Panc1 (cell line): ENCODE measurements around the gene TTC28. TPM values are rescaled to one million over a fixed set of nuclear protein-coding genes. Genes with fewer than 3 reads are reported as not detected.

Experiments used
- ATAC-seq: fragments of 200-7000 bp; cut with Tn5 transposase; 2 replicates; pipeline ENCODE4 v1.9.1; 2020; ENCODE audit warnings: mild to moderate bottlenecking, moderate library complexity
- BruUV-seq: library from RNA; stranded (reverse); fragments of 400-500 nt; replicated peaks from 2 replicates; lab custom pipeline; 2021; lab: Mats Ljungman, UMichigan
- CTCF ChIA-PET: fragments of 300-600 bp; sonication (Branson Sonifier 250); formaldehyde crosslinking; loops from one replicate; lab custom pipeline; 2022; ENCODE audit warnings: antibody characterized with exemption; lab: Charles Lee
- POLR2A ChIA-PET: fragments of 300-600 bp; sonication (Branson Sonifier 250); formaldehyde crosslinking; loops from one replicate; lab custom pipeline; 2022; ENCODE audit warnings: antibody characterized with exemption; lab: Charles Lee
- DNase-seq: peaks from one replicate; pipeline ENCODE4 v3.0.0-alpha.2; 2010; ENCODE audit warnings: low read depth, low spot score
- H3K27ac ChIP-seq: 2 replicates; pipeline ENCODE4 v1.5.1; 2011; ENCODE audit warnings: mild to moderate bottlenecking, low read length, inconsistent platforms
- H3K27me3 ChIP-seq: fragments of 200-500 bp; sonication (Bioruptor generic); 2 replicates; pipeline ENCODE4 v1.6.0; 2014; ENCODE audit warnings: low read length, inconsistent platforms; ENCODE audit not compliant: control insufficient read depth, insufficient read depth
- H3K36me3 ChIP-seq: fragments of 200-500 bp; sonication (Bioruptor generic); 2 replicates; pipeline ENCODE4 v1.5.1; 2014; ENCODE audit warnings: inconsistent platforms, mild to moderate bottlenecking, low read length, moderate library complexity; ENCODE audit not compliant: control insufficient read depth, insufficient read depth
- H3K4me1 ChIP-seq: 2 replicates; pipeline ENCODE4 v1.5.1; 2011; ENCODE audit warnings: inconsistent platforms, mild to moderate bottlenecking, low read length, moderate library complexity; ENCODE audit not compliant: control insufficient read depth, insufficient read depth
- H3K4me3 ChIP-seq, 2 experiments: 2 replicates each; pipeline ENCODE4 v1.5.1; 2011 to 2012; ENCODE audit warnings: low read depth in 2 of 2, low read length in 2 of 2, mild to moderate bottlenecking in 2 of 2, inconsistent platforms in 1 of 2, moderate library complexity in 1 of 2
- H3K9me3 ChIP-seq: fragments of 200-500 bp; sonication (Bioruptor generic); 2 replicates; pipeline ENCODE4 v1.5.1; 2014; ENCODE audit warnings: low read depth, mild to moderate bottlenecking, inconsistent platforms, low read length, moderate library complexity; ENCODE audit not compliant: control insufficient read depth, insufficient read depth
- POLR2AphosphoS5 ChIP-seq: IDR thresholded peaks from 2 replicates; pipeline ENCODE4 v1.6.1; 2012; ENCODE audit warnings: mild to moderate bottlenecking, low read depth, low read length, moderate library complexity
- SIN3A ChIP-seq: IDR thresholded peaks from 2 replicates; pipeline ENCODE4 v1.6.1; 2012; ENCODE audit warnings: low read depth, mild to moderate bottlenecking, low read length, moderate library complexity, borderline replicate concordance; ENCODE audit not compliant: insufficient read depth
- TCF7L2 ChIP-seq: IDR thresholded peaks from 2 replicates; pipeline ENCODE4 v1.6.1; 2011; ENCODE audit warnings: mild to moderate bottlenecking, low read depth, low read length, inconsistent platforms
- in situ Hi-C: cut with HindIII; loops from 2 replicates; pipeline ENCODE4 v1.10.0; 2016; ENCODE audit warnings: low sequenced_read_pairs, low pct_unique_long_range_greater_than_20kb
- intact Hi-C: fragments of 100-400 bp; cut with micrococcal nuclease; formaldehyde crosslinking; loops from one replicate; pipeline ENCODE4 v1.10.0; 2022; ENCODE audit not compliant: unreplicated experiment
- total RNA-seq: library from RNA; stranded (reverse); gene quantifications from one replicate; pipeline ENCODE4 v1.2.1, GENCODE V29; 2021; ENCODE audit not compliant: unreplicated experiment
- TF ChIP-seq, protein P1 (sequence below), 2 experiments: IDR thresholded peaks; 2 replicates each; pipeline ENCODE4 v1.6.1; 2011 to 2012; ENCODE audit warnings: low read depth in 2 of 2, control low read depth in 1 of 2, low read length in 1 of 2, mild to moderate bottlenecking in 1 of 2, moderate library complexity in 1 of 2; ENCODE audit not compliant: insufficient read depth in 1 of 2
- TF ChIP-seq, protein P2 (sequence below): fragments of 450-650 bp; IDR thresholded peaks from 2 replicates; pipeline ENCODE4 v1.5.1; 2017; ENCODE audit warnings: mild to moderate bottlenecking

Gene TTC28
- total RNA-seq, 1 experiment from 2014 or later, result 24.8 TPM

DNA sequence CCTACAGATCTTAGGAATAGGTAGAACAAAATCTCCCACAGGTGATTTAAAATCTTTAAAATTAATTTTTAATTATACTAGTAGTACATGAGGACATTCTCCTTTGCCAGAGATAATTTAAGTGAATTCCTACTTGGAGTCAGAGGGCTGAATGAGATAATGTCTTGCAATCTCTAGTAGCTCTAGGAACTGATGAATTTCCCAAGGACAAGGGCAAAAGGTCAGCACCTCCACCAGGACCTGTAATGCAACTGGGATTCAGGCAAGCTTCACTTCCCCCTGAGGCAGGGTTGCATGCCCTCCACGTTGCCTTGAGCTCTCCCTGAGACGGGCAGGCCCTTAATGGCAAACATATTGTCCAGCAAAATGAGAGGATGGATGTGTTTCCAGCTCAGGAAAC lies 430.2 kb downstream of the TTC28 start:
- ChIA-PET POLR2A (no interaction called here), CTCF (no interaction called here)
- H3K4me3 ChIP-seq, result no peak overlapping the region
- intact Hi-C loops, result no loop called here
- H3K4me1 ChIP-seq, result no peaks in the 10 kb centered on the region
- H3K9me3 ChIP-seq, result no peaks in the 10 kb centered on the region
- H3K27ac ChIP-seq, result no peak overlapping the region
- DNase-seq, result no peak
- BruUV-seq, result no TSS peak
- no peaks in the 10 kb centered on the region for H3K27me3 ChIP-seq
- ATAC-seq, result no peak
- no peaks in the 10 kb centered on the region for H3K36me3 ChIP-seq
- in situ Hi-C loops, result no loop called here
- no peak for TF ChIP-seq TCF7L2
- TF ChIP-seq SIN3A, result no peak
- TF ChIP-seq, protein P1, sequence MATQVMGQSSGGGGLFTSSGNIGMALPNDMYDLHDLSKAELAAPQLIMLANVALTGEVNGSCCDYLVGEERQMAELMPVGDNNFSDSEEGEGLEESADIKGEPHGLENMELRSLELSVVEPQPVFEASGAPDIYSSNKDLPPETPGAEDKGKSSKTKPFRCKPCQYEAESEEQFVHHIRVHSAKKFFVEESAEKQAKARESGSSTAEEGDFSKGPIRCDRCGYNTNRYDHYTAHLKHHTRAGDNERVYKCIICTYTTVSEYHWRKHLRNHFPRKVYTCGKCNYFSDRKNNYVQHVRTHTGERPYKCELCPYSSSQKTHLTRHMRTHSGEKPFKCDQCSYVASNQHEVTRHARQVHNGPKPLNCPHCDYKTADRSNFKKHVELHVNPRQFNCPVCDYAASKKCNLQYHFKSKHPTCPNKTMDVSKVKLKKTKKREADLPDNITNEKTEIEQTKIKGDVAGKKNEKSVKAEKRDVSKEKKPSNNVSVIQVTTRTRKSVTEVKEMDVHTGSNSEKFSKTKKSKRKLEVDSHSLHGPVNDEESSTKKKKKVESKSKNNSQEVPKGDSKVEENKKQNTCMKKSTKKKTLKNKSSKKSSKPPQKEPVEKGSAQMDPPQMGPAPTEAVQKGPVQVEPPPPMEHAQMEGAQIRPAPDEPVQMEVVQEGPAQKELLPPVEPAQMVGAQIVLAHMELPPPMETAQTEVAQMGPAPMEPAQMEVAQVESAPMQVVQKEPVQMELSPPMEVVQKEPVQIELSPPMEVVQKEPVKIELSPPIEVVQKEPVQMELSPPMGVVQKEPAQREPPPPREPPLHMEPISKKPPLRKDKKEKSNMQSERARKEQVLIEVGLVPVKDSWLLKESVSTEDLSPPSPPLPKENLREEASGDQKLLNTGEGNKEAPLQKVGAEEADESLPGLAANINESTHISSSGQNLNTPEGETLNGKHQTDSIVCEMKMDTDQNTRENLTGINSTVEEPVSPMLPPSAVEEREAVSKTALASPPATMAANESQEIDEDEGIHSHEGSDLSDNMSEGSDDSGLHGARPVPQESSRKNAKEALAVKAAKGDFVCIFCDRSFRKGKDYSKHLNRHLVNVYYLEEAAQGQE (IDR thresholded peaks at IDR 0.05; ENCODE audit: insufficient read depth in 1 of 2, low read depth in 2 of 2, low read length in 1 of 2), result no peak
- TF ChIP-seq POLR2AphosphoS5, result no peak
- TF ChIP-seq, protein P2, sequence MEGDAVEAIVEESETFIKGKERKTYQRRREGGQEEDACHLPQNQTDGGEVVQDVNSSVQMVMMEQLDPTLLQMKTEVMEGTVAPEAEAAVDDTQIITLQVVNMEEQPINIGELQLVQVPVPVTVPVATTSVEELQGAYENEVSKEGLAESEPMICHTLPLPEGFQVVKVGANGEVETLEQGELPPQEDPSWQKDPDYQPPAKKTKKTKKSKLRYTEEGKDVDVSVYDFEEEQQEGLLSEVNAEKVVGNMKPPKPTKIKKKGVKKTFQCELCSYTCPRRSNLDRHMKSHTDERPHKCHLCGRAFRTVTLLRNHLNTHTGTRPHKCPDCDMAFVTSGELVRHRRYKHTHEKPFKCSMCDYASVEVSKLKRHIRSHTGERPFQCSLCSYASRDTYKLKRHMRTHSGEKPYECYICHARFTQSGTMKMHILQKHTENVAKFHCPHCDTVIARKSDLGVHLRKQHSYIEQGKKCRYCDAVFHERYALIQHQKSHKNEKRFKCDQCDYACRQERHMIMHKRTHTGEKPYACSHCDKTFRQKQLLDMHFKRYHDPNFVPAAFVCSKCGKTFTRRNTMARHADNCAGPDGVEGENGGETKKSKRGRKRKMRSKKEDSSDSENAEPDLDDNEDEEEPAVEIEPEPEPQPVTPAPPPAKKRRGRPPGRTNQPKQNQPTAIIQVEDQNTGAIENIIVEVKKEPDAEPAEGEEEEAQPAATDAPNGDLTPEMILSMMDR, result no peak

DNA sequence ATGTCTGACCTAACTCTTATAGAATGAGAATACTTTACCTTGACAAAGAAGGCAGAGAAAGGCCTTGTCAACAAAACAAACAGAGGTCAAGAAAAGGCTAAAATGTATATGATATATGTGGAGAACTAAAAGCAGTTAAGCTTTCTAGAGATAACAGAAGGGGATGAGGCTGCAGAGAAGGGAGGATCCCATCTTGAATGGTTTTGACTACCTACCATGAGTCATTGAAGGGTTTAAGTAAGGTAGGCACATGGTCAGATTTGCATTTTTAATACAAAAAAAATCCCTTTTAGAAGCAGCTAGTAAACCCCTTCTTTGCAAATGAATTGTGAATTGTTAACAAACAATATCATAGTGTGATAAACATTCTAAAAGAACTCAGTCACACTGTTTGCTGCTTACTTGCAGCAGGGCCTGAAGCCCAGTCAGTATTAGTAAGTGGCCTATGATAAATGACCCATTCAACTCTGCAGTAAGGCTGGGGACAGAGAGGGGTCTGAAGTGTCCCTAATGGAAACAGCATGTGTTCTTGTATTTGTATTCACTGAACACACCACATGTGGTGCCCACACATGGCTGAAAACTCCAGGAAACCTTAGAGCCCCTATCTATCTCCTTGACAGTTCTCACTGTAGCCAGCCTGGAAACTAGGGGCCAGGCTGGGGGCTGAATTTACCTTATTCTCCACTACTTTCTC lies 431.8 kb downstream of the TTC28 start:
- BruUV-seq, result no TSS peak

More for the DNA sequence above, 431.8 kb downstream of the TTC28 start:
- in situ Hi-C loops (no loop called here), intact Hi-C loops (no loop called here)
- ChIA-PET CTCF (no interaction called here), POLR2A (no interaction called here)
- no peaks in the 10 kb centered on the region for H3K4me1 ChIP-seq
- H3K27me3 ChIP-seq, result no peaks in the 10 kb centered on the region
- DNase-seq (no peak), ATAC-seq (no peak)
- no peak overlapping the region for H3K4me3 ChIP-seq
- no peaks in the 10 kb centered on the region for H3K36me3 ChIP-seq
- no peaks in the 10 kb centered on the region for H3K9me3 ChIP-seq
- no peak overlapping the region for H3K27ac ChIP-seq
- TF ChIP-seq, protein P2, result no peak
- no peak for TF ChIP-seq POLR2AphosphoS5
- TF ChIP-seq SIN3A, result no peak
